GM12875 (cell line): ENCODE measurements around the gene CH25H.
"Not testable (repeated sequence)": the region's sequence is repeated elsewhere in the genome, so short reads cannot be mapped to it uniquely, and the experiment has no call there.

ENCODE experiments used
- H3K4me3 ChIP-seq: one replicate; pipeline ENCODE4 v1.5.1; 2011; ENCODE audit warnings: low read depth, low read length, control low read depth
- CTCF ChIP-seq: IDR thresholded peaks from 2 replicates; pipeline ENCODE4 v1.5.1; 2011; ENCODE audit warnings: low read depth, mild to moderate bottlenecking, control low read depth, inconsistent platforms, low read length, moderate library complexity, borderline replicate concordance; ENCODE audit not compliant: insufficient read depth

CH25H gene

DNA sequence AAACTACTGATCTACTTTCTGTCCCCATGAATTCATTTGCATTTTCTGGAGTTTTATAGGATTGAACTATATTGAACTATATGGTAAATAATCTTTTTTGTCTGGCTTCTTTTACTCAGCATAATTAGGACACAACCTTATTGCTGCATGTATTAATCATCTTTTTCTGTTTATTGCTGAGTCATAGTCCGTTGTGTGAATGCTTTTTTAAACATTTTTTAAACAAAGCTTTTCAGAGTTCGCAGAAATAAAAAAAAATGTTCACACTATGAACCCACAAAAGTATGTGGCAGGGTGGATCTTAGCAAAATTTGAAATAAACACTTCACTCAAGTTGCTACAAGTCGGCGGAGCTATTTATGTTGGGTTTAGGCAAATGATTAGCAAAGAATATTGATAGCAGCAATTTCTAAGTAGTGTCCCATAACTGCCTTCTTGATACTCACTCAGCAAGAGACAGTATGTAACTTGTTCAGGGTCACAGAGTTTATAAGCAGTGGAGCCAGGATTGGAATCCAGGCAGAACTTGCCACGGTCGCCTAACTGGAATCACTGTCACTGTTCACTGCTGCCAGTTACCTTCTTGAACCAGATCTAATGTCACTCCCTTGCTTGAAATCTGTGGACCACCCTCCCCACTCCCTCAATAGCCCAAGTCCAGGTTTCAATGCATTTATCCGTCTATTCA lies 5.6 kb downstream of the CH25H start:
- TF ChIP-seq CTCF: no peak
- no peak overlapping the region for H3K4me3 ChIP-seq

DNA sequence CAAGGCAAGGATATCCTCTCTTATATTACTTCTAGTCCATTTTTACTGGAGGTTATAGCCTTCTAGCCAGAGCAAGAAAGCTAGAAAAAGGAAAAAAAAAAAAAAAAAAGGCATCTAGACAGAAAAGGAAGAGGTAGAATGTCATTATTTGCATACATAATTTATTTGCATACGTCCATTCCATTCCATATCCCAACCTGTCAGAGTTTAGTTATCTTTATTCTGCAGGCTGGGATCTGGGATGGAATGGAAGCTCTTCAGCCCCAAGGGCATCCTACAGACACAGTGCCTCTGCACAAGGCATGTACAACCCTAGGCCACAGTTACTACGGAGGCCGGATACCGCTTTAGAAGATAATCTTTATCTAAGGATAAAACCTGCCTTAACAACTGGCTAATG lies 9.6 kb downstream of the CH25H start:
- no peak for TF ChIP-seq CTCF

DNA sequence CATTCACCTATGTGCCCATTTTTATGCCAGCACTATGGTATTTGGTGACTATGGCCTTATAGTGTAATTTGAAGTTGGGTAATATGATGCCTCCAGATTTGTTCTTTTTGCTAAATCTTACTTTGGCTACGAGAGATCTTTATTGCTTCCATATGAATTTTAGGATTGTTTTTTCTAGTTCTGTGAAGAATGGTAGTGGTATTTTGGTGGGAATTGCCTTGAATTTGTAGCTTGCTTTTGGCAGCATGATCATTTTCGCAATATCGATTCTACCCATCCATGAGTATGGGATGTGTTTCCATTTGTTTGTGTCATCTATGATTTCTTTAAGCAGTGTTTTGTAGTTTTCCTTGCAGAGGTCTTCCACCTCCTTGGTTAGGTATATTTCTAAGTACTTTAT lies 15.8 kb downstream of the CH25H start:
- not testable (repeated sequence) for H3K4me3 ChIP-seq

More for the DNA sequence above, 9.6 kb downstream of the CH25H start:
- H3K4me3 ChIP-seq: no peak overlapping the region

DNA sequence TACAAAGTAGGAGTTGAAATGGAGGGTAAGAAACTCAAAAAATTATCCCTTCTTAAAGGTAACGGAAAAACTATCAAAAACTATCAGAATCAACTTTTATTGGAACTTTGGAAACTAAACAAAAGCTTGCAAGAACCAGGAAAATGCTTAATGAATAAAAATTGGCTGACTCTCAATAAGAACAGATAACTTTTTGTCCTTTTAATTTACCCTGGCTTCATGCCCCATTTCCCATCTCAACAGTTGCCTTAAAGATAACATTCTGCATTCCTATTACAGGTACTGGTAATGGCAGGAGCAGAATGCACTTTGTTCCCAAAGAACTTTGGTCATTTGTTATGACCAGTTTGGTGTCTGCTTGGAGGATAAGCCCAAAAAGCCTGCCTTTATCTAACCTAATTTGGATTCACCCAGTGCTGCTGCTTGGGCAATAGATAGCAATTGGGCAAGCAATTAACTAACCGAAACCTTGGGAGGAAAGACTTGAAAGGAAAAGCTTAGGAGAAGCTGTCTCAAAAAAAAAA lies 17.8 kb downstream of the CH25H start:
- no peak overlapping the region for H3K4me3 ChIP-seq
- TF ChIP-seq CTCF: no peak

DNA sequence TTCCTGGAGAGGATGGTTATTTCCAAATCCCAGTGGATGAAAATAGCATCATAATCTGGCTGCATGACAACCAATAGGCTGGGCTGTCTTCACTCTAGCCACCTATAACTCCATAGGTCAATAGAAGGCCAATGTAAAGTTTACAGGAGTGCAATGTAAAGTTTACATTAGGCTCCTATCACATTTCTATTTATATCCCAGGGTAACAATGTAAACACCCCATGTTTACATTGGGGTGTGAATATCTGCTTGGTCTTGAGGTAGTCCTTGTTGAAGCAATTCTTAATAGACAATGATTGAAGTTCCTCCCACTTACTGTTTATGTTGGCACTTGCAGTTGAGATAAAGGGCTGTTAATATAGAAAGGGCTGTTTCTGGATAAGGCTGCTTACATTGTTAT lies 21.5 kb downstream of the CH25H start:
- TF ChIP-seq CTCF: no peak

GRCh38 chr10:89184638-89185037 lies 22.5 kb downstream of the CH25H start:
- TF ChIP-seq CTCF: no peak

More for the DNA sequence above, 21.5 kb downstream of the CH25H start:
- no peak overlapping the region for H3K4me3 ChIP-seq

GRCh38 chr10:89183571-89183970 lies 23.5 kb downstream of the CH25H start:
- H3K4me3 ChIP-seq: no peak overlapping the region
- no peak for TF ChIP-seq CTCF

More at GRCh38 chr10:89184638-89185037, 22.5 kb downstream of the CH25H start:
- no peak overlapping the region for H3K4me3 ChIP-seq
